HepG2 (cell line): ENCODE measurements around the gene DCTN1. TPM values are rescaled to one million over a fixed set of nuclear protein-coding genes. Genes with fewer than 3 reads are reported as not detected.

Experiments
- ATAC-seq: fragments of 200-7000 bp; cut with Tn5 transposase; 3 replicates; pipeline ENCODE4 v1.9.1; 2020; ENCODE audit warnings: mild to moderate bottlenecking, moderate library complexity
- BruUV-seq: library from RNA; stranded (reverse); fragments of 400-500 nt; replicated peaks from 2 replicates; lab custom pipeline; 2021; lab: Mats Ljungman, UMichigan
- CTCF ChIA-PET: fragments of 300-600 bp; formaldehyde crosslinking; extraction: SDS; loops from one replicate; lab custom pipeline; 2021; ENCODE audit warnings: low total read pairs, inconsistent platforms, low intra/inter-chr PET ratio; lab: Yijun Ruan, JAX
- POLR2A ChIA-PET: fragments of 350-600 bp; sonication (Branson Sonifier 250); formaldehyde crosslinking; loops from one replicate; lab custom pipeline; 2020; ENCODE audit warnings: antibody characterized with exemption, inconsistent platforms; lab: Yijun Ruan, JAX
- DNase-seq: peaks from one replicate; pipeline ENCODE4 v3.0.0-alpha.2; 2015; ENCODE audit warnings: low spot score
- FAIRE-seq: peaks from 3 replicates; lab custom pipeline; 2011; peaks lifted over from hg19 to GRCh38; lab: Jason Lieb, UNC
- H2AFZ ChIP-seq: one replicate; pipeline ENCODE4 v1.6.1; 2011; ENCODE audit warnings: low read length, inconsistent platforms
- H3K27ac ChIP-seq: fragments of 300-600 bp; 3 replicates; pipeline ENCODE4 v1.8.0; 2011; ENCODE audit warnings: mixed run types, mild to moderate bottlenecking, mixed read lengths, low read length, inconsistent platforms; ENCODE audit not compliant: insufficient read depth; ENCODE audit errors: extremely low read length
- H3K27me3 ChIP-seq, 2 experiments: fragments of 200-600 bp in 1 of 2; 2 replicates in 1 of 2; 3 replicates in 1 of 2; pipeline versions ENCODE4 v1.6.0 to v1.8.0; 2011; ENCODE audit warnings: low read length in 2 of 2, mild to moderate bottlenecking in 2 of 2, moderate library complexity in 2 of 2, inconsistent platforms in 1 of 2; ENCODE audit not compliant: insufficient read depth in 2 of 2, control insufficient read depth in 1 of 2
- H3K36me3 ChIP-seq, 2 experiments: fragments of 200-600 bp in 1 of 2; replicated peaks in 1 of 2; 2 replicates in 1 of 2; 3 replicates in 1 of 2; pipeline versions ENCODE4 v1.5.1 to v1.8.0; 2011; ENCODE audit warnings: low read length in 2 of 2, inconsistent platforms in 1 of 2; ENCODE audit not compliant: insufficient read depth in 2 of 2, control insufficient read depth in 1 of 2
- H3K4me1 ChIP-seq: 2 replicates; pipeline ENCODE4 v1.5.1; 2012; ENCODE audit warnings: low read length, inconsistent platforms; ENCODE audit not compliant: insufficient read depth
- H3K4me2 ChIP-seq: 2 replicates; pipeline ENCODE4 v1.6.0; 2011; ENCODE audit warnings: low read depth, low read length, inconsistent platforms
- H3K4me3 ChIP-seq, 3 experiments: fragments of 200-600 bp in 1 of 3; sonication (generic), shearing (Covaris generic) in 1 of 3; replicated peaks in 1 of 3; 2 replicates each; pipeline ENCODE4 v1.5.1; 2011 to 2016; ENCODE audit warnings: low read length in 3 of 3, inconsistent platforms in 2 of 3, low read depth in 2 of 3, mild to moderate bottlenecking in 2 of 3, control low read depth in 1 of 3, mixed read lengths in 1 of 3; ENCODE audit not compliant: insufficient read depth in 1 of 3
- H3K79me2 ChIP-seq: one replicate; pipeline ENCODE4 v1.6.1; 2011; ENCODE audit warnings: low read length, inconsistent platforms; ENCODE audit not compliant: insufficient read depth
- H3K9ac ChIP-seq: 2 replicates; pipeline ENCODE4 v1.6.0; 2011; ENCODE audit warnings: mild to moderate bottlenecking, low read depth, low read length, inconsistent platforms; ENCODE audit not compliant: insufficient read depth
- H3K9me3 ChIP-seq: 2 replicates; pipeline ENCODE4 v1.5.1; 2012; ENCODE audit warnings: mild to moderate bottlenecking, low read length
- H4K20me1 ChIP-seq: 2 replicates; pipeline ENCODE4 v1.6.0; 2011; ENCODE audit warnings: inconsistent platforms, mild to moderate bottlenecking, low read length, moderate library complexity; ENCODE audit not compliant: insufficient read depth
- ATF6 ChIP-seq: sonication (generic); formaldehyde crosslinking; conservative IDR thresholded peaks from 2 replicates; pipeline ENCODE4 v1.4.0; 2020; ENCODE audit warnings: missing genetic modification reagents
- FOXP4 ChIP-seq: sonication (generic); formaldehyde crosslinking; IDR thresholded peaks from 2 replicates; pipeline ENCODE4 v1.4.0; 2020; ENCODE audit warnings: missing genetic modification reagents
- GLMP ChIP-seq: sonication (generic); formaldehyde crosslinking; IDR thresholded peaks from 2 replicates; pipeline ENCODE4 v1.9.0; 2021; ENCODE audit warnings: missing genetic modification reagents, mild to moderate bottlenecking, borderline replicate concordance
- GMEB2 ChIP-seq: IDR thresholded peaks from 2 replicates; pipeline ENCODE4 v1.6.1; 2016; ENCODE audit warnings: missing biosample characterization, missing genetic modification reagents, low read depth
- HIC2 ChIP-seq: sonication (generic); formaldehyde crosslinking; IDR thresholded peaks from 2 replicates; pipeline ENCODE4 v1.9.0; 2022; ENCODE audit warnings: low read depth, missing genetic modification reagents
- KDM2A ChIP-seq: sonication (generic); formaldehyde crosslinking; IDR thresholded peaks from 2 replicates; pipeline ENCODE4 v1.4.0; 2020; ENCODE audit warnings: low read depth, missing genetic modification reagents, borderline replicate concordance
- TOE1 ChIP-seq: sonication (generic); formaldehyde crosslinking; IDR thresholded peaks from 2 replicates; pipeline ENCODE4 v1.4.0; 2020; ENCODE audit warnings: mild to moderate bottlenecking, missing genetic modification reagents
- ZMYM4 ChIP-seq: sonication (generic); formaldehyde crosslinking; IDR thresholded peaks from 2 replicates; pipeline ENCODE4 v1.8.1; 2023; ENCODE audit warnings: mild to moderate bottlenecking, missing genetic modification reagents
- ZNF234 ChIP-seq: sonication (generic); formaldehyde crosslinking; conservative IDR thresholded peaks from 2 replicates; pipeline ENCODE4 v1.5.1; 2020; ENCODE audit warnings: mild to moderate bottlenecking, missing genetic modification reagents
- ZNF281 ChIP-seq: sonication (generic); formaldehyde crosslinking; IDR thresholded peaks from 2 replicates; pipeline ENCODE4 v1.4.0; 2020; ENCODE audit warnings: missing genetic modification reagents, borderline replicate concordance
- ZSCAN12 ChIP-seq: sonication (generic); formaldehyde crosslinking; IDR thresholded peaks from 2 replicates; pipeline ENCODE4 v1.9.0; 2021; ENCODE audit warnings: mild to moderate bottlenecking, missing genetic modification reagents
- WGBS: methylation state at CpG from one replicate; pipeline ENCODE4 v1.1.6; 2017; ENCODE audit warnings: low lambda C conversion rate; 5-methylcytosine and 5-hydroxymethylcytosine counted together
- in situ Hi-C: cut with HindIII; loops from 2 replicates; pipeline ENCODE4 v1.10.0; 2017; ENCODE audit warnings: low pct_unique_long_range_greater_than_20kb; ENCODE audit not compliant: extremely low pct_ligation_motif_present
- intact Hi-C: fragments of 100-400 bp; cut with micrococcal nuclease; formaldehyde crosslinking; loops from one replicate; pipeline ENCODE4 v1.10.0; 2022; ENCODE audit not compliant: unreplicated experiment
- polyA plus RNA-seq, 8 experiments: library from polyadenylated mRNA; depleted of rRNA in 3 of 8; stranded (reverse) in 7 of 8; unstranded in 1 of 8; fragments of >200 nt; fragmentation: Illumina TruSeq in 4 of 8; extraction: Trizol in 4 of 8; gene quantifications; 2 replicates each; pipeline versions ENCODE4 v1.2.1 to v1.2.3, GENCODE V29; 2011 to 2016; ENCODE audit warnings: low read depth in 4 of 8, missing spikeins in 1 of 8, mixed read lengths in 1 of 8; ENCODE audit not compliant: insufficient read depth in 1 of 8
- total RNA-seq, 5 experiments: library from RNA; depleted of rRNA; stranded (reverse); fragments of >200 nt; fragmentation: Illumina TruSeq; extraction: Trizol; gene quantifications; 2 replicates each; pipeline ENCODE4 v1.2.3, GENCODE V29; 2016; ENCODE audit warnings: low read depth in 1 of 5

Gene DCTN1
- total and polyA plus RNA-seq, 2 of the 13 experiments (the other 11 are each of a cell fraction or from before 2014, with no cell fraction given): 73.2 to 122 TPM

GRCh38 chr2:74367789-74368188 lies 12.3 kb downstream of the DCTN1 start (continued):
- TF ChIP-seq TOE1 (CRISPR knock-in tag) (no peak), ZMYM4 (no peak), ZNF234 (CRISPR knock-in tag) (no peak)

- H3K9me3 ChIP-seq: no peaks in the 10 kb centered on the region
- H3K4me2 ChIP-seq: no peak overlapping the region
- WGBS: 90% methylated on average over 3 of the region's 3 CpGs
- no peak for ATAC-seq
- no peaks in the 10 kb centered on the region for H3K79me2 ChIP-seq
- TSS peak; percentile 44 for BruUV-seq
- no peaks in the 10 kb centered on the region for H3K27me3 ChIP-seq
- ChIA-PET POLR2A (no interaction called here), CTCF (no interaction called here)
- no peaks in the 10 kb centered on the region for H4K20me1 ChIP-seq
- peaks cover 79 to 100% of the 10 kb centered on the region in 2 experiments for H3K36me3 ChIP-seq
- intact Hi-C loops: no loop called here
- no peaks in the 10 kb centered on the region for H3K4me1 ChIP-seq
- no peak overlapping the region for H3K27ac ChIP-seq
- H3K4me3 ChIP-seq: no peak overlapping the region
- no peak overlapping the region for H2AFZ ChIP-seq
- in situ Hi-C loops: no loop called here
- no peak overlapping the region for H3K9ac ChIP-seq
- no peak for FAIRE-seq
- no peak for DNase-seq
- TF ChIP-seq GMEB2 (CRISPR knock-in tag) (no peak), FOXP4 (CRISPR knock-in tag) (no peak), GLMP (CRISPR knock-in tag) (no peak), HIC2 (CRISPR knock-in tag) (no peak), ATF6 (CRISPR knock-in tag) (no peak), KDM2A (CRISPR knock-in tag) (no peak), ZNF281 (CRISPR knock-in tag) (no peak), ZSCAN12 (CRISPR knock-in tag) (no peak)
Measured at GRCh38 chr2:74366036-74366435, 14.1 kb downstream of the DCTN1 start.
